Measurements from ENCODE around the gene TSSK3.

GRCh38 chr1:32318127-32318869 lies 44.0 kb upstream of the TSSK3 start:
- no peak for TF ChIP-seq SP1 (CRISPR knock-in tag; conservative IDR thresholded peaks at IDR 0.05)
- no peak for TF ChIP-seq CTCF (IDR thresholded peaks at IDR 0.05)
- TF ChIP-seq ZBTB21 (CRISPR knock-in tag; IDR thresholded peaks at IDR 0.05; ENCODE audit: borderline replicate concordance): no peak
- TF ChIP-seq CBFB (CRISPR knock-in tag; IDR thresholded peaks at IDR 0.05; ENCODE audit: low read depth): no peak
- no peak for TF ChIP-seq ELF4 (CRISPR knock-in tag; IDR thresholded peaks at IDR 0.05; ENCODE audit: low read depth)
- no peak for TF ChIP-seq ATF3 (CRISPR knock-in tag; conservative IDR thresholded peaks at IDR 0.05)
- TF ChIP-seq ATF6 (CRISPR knock-in tag; IDR thresholded peaks at IDR 0.05): no peak
- no peak for TF ChIP-seq RELA (CRISPR knock-in tag; IDR thresholded peaks at IDR 0.05; ENCODE audit: borderline replicate concordance)
